NK-92 treated with Interleukin-12 subunit alpha and Interleukin-12 subunit beta, amount 100 ng/mL, for 24 hours (cell line): ENCODE data around the gene ROBO1.

ENCODE experiments used
- DNase-seq: peaks from one replicate; lab custom pipeline; 2025; lab: John Stamatoyannopoulos, UW

Gene ROBO1

GRCh38 chr3:79066481-79066880 is 701.3 kb downstream of the ROBO1 start:
- DNase-seq = no peak

GRCh38 chr3:79063624-79064023 is 704.2 kb downstream of the ROBO1 start:
- no peak for DNase-seq

GRCh38 chr3:79057756-79058155 is 710.0 kb downstream of the ROBO1 start:
- no peak for DNase-seq

GRCh38 chr3:79056498-79056897 is 711.3 kb downstream of the ROBO1 start:
- DNase-seq = no peak

GRCh38 chr3:79052054-79052681 is 715.6 kb downstream of the ROBO1 start:
- no peak for DNase-seq

GRCh38 chr3:79047581-79047980 is 720.2 kb downstream of the ROBO1 start:
- DNase-seq = no peak

GRCh38 chr3:79041621-79042020 is 726.2 kb downstream of the ROBO1 start:
- no peak for DNase-seq

GRCh38 chr3:79040701-79041100 is 727.1 kb downstream of the ROBO1 start:
- DNase-seq = no peak

- no peak for DNase-seq
These were observed 727.7 kb downstream of the ROBO1 start for GRCh38 chr3:79040091-79040490.

- DNase-seq = no peak
These were observed 728.6 kb downstream of the ROBO1 start for GRCh38 chr3:79039192-79039591.

GRCh38 chr3:79038636-79039035 is 729.2 kb downstream of the ROBO1 start:
- DNase-seq = no peak

GRCh38 chr3:79038057-79038456 is 729.7 kb downstream of the ROBO1 start:
- no peak for DNase-seq

- no peak for DNase-seq
These were observed 735.0 kb downstream of the ROBO1 start for GRCh38 chr3:79032686-79033318.

- no peak for DNase-seq
These were observed 737.6 kb downstream of the ROBO1 start for GRCh38 chr3:79030157-79030556.

- DNase-seq = no peak
These were observed 738.9 kb downstream of the ROBO1 start for GRCh38 chr3:79028916-79029315.

GRCh38 chr3:79027593-79027992 is 740.2 kb downstream of the ROBO1 start:
- no peak for DNase-seq

- no peak for DNase-seq
These were observed 747.9 kb downstream of the ROBO1 start for GRCh38 chr3:79019924-79020173.

GRCh38 chr3:79019137-79019923 is 748.5 kb downstream of the ROBO1 start:
- DNase-seq = no peak

- DNase-seq = no peak
These were observed 749.1 kb downstream of the ROBO1 start for GRCh38 chr3:79018671-79019136.

GRCh38 chr3:79018265-79018664 is 749.5 kb downstream of the ROBO1 start:
- no peak for DNase-seq

GRCh38 chr3:79016587-79017376 is 751.0 kb downstream of the ROBO1 start:
- no peak for DNase-seq

- DNase-seq = no peak
These were observed 751.9 kb downstream of the ROBO1 start for GRCh38 chr3:79015854-79016253.

GRCh38 chr3:79012946-79013362 is 754.8 kb downstream of the ROBO1 start:
- DNase-seq = no peak
